Esophagus squamous epithelium (tissue), 4 donors: ENCODE data around the gene GGN.

Experiments used
- CTCF ChIP-seq, 6 experiments: fragments of 450-650 bp in 4 of 6; fragments of 200-600 bp in 2 of 6; sonication (generic) in 2 of 6; IDR thresholded peaks; one replicate each; pipeline ENCODE4 v1.5.1; 2016 to 2019; ENCODE audit warnings: antibody characterized with exemption in 6 of 6, mild to moderate bottlenecking in 4 of 6, moderate library complexity in 4 of 6
- POLR2A ChIP-seq, 4 donors: fragments of 450-650 bp; IDR thresholded peaks; one replicate each; pipeline ENCODE4 v1.6.1; 2017; ENCODE audit warnings: antibody characterized with exemption in 4 of 4, mild to moderate bottlenecking in 4 of 4, moderate library complexity in 3 of 4

- TF ChIP-seq POLR2A (IDR thresholded peaks at IDR 0.05), result no peak
- TF ChIP-seq CTCF (IDR thresholded peaks at IDR 0.05), result no peak
These were observed 29.8 kb downstream of the GGN start for GRCh38 chr19:38358071-38358470.
